ENCODE data around the gene LOXHD1. TPM values are rescaled to one million over a fixed set of nuclear protein-coding genes. Genes with fewer than 3 reads are reported as not detected.

LOXHD1 gene
- total RNA-seq, 4 donors from 2014 or later: 0.16 TPM; not detected in 3

GRCh38 chr18:46679846-46680598, 23.0 kb upstream of the LOXHD1 start:
- H3K27me3 ChIP-seq: no peaks in the 10 kb centered on the region
- no peak for TF ChIP-seq CTCF (IDR thresholded peaks at IDR 0.05)
- TF ChIP-seq POLR2AphosphoS5 (IDR thresholded peaks at IDR 0.05): no peak
- TF ChIP-seq EP300 (IDR thresholded peaks at IDR 0.05; ENCODE audit: low read depth): no peak
- TF ChIP-seq POLR2A (IDR thresholded peaks at IDR 0.05): no peak
- no peak overlapping the region for H3K4me3 ChIP-seq
- no peaks in the 10 kb centered on the region for H3K4me1 ChIP-seq
- no peaks in the 10 kb centered on the region for H3K9me3 ChIP-seq
- in situ Hi-C loops (cut with MboI; ENCODE audit: low pct_ligation_motif_present in 1 of 4, low pct_unique_long_range_greater_than_20kb in 1 of 4, low sequenced_read_pairs in 3 of 4): no loop called here
- no peaks in the 10 kb centered on the region for H3K36me3 ChIP-seq
- intact Hi-C loops (cut with DNase I; ENCODE audit: low total_unique reads): no loop called here
- H3K27ac ChIP-seq: no peak overlapping the region
- 92 to 93% methylated on average over 9 to 52 of the region's 52 CpGs for WGBS, 2 donors (ENCODE audit: low coverage in 1 of 2)
- DNase-seq: no peak

GRCh38 chr18:46678785-46679399, 21.9 kb upstream of the LOXHD1 start:
- H3K9me3 ChIP-seq: no peaks in the 10 kb centered on the region
- no peak overlapping the region for H3K27ac ChIP-seq
- intact Hi-C loops (cut with DNase I; ENCODE audit: low total_unique reads): no loop called here
- in situ Hi-C loops (cut with MboI; ENCODE audit: low pct_ligation_motif_present in 1 of 4, low pct_unique_long_range_greater_than_20kb in 1 of 4, low sequenced_read_pairs in 3 of 4): no loop called here
- TF ChIP-seq POLR2AphosphoS5 (IDR thresholded peaks at IDR 0.05) (no peak), EP300 (IDR thresholded peaks at IDR 0.05; ENCODE audit: low read depth) (no peak), CTCF (IDR thresholded peaks at IDR 0.05) (no peak), POLR2A (IDR thresholded peaks at IDR 0.05) (no peak)
- no peak overlapping the region for H3K4me3 ChIP-seq
- DNase-seq: no peak
- H3K27me3 ChIP-seq: no peaks in the 10 kb centered on the region
- H3K36me3 ChIP-seq: no peaks in the 10 kb centered on the region
- WGBS, 2 donors (ENCODE audit: low coverage in 1 of 2): 82% methylated on average over 10 of the region's 10 CpGs; no CpG with 5 or more reads in 1 of the 2 donors
- no peaks in the 10 kb centered on the region for H3K4me1 ChIP-seq

GRCh38 chr18:46678041-46678440, 21.0 kb upstream of the LOXHD1 start:
- Histone ChIP-seq H3K27me3 (no peaks in the 10 kb centered on the region), H3K27ac (no peak overlapping the region), H3K9me3 (no peaks in the 10 kb centered on the region), H3K4me1 (no peaks in the 10 kb centered on the region), H3K4me3 (no peak overlapping the region), H3K36me3 (no peaks in the 10 kb centered on the region)
- no peak for DNase-seq
- no peak for TF ChIP-seq EP300 (IDR thresholded peaks at IDR 0.05; ENCODE audit: low read depth)
- TF ChIP-seq POLR2AphosphoS5 (IDR thresholded peaks at IDR 0.05): no peak
- TF ChIP-seq CTCF (IDR thresholded peaks at IDR 0.05): no peak
- no peak for TF ChIP-seq POLR2A (IDR thresholded peaks at IDR 0.05)
- WGBS, 2 donors (ENCODE audit: low coverage in 1 of 2): 78% methylated on average over 3 of the region's 3 CpGs; no CpG with 5 or more reads in 1 of the 2 donors
- intact Hi-C loops (cut with DNase I; ENCODE audit: low total_unique reads) (no loop called here), in situ Hi-C loops (cut with MboI; ENCODE audit: low pct_ligation_motif_present in 1 of 4, low pct_unique_long_range_greater_than_20kb in 1 of 4, low sequenced_read_pairs in 3 of 4) (no loop called here)

- no peaks in the 10 kb centered on the region for H3K9me3 ChIP-seq
- DNase-seq: no peak
- WGBS, 2 donors (ENCODE audit: low coverage in 1 of 2): 76% methylated on average over 2 of the region's 2 CpGs; no CpG with 5 or more reads in 1 of the 2 donors
- intact Hi-C loops (cut with DNase I; ENCODE audit: low total_unique reads): no loop called here
- H3K4me3 ChIP-seq: no peak overlapping the region
- no peaks in the 10 kb centered on the region for H3K4me1 ChIP-seq
- no peak overlapping the region for H3K27ac ChIP-seq
- no peaks in the 10 kb centered on the region for H3K27me3 ChIP-seq
- TF ChIP-seq POLR2A (IDR thresholded peaks at IDR 0.05): no peak
- no peak for TF ChIP-seq POLR2AphosphoS5 (IDR thresholded peaks at IDR 0.05)
- TF ChIP-seq EP300 (IDR thresholded peaks at IDR 0.05; ENCODE audit: low read depth): no peak
- in situ Hi-C loops (cut with MboI; ENCODE audit: low pct_ligation_motif_present in 1 of 4, low pct_unique_long_range_greater_than_20kb in 1 of 4, low sequenced_read_pairs in 3 of 4): no loop called here
- H3K36me3 ChIP-seq: no peaks in the 10 kb centered on the region
Measured at GRCh38 chr18:46677611-46678010, 20.6 kb upstream of the LOXHD1 start.
